ENCODE data around the gene ADAMTS5.

The ADAMTS5 gene

DNA sequence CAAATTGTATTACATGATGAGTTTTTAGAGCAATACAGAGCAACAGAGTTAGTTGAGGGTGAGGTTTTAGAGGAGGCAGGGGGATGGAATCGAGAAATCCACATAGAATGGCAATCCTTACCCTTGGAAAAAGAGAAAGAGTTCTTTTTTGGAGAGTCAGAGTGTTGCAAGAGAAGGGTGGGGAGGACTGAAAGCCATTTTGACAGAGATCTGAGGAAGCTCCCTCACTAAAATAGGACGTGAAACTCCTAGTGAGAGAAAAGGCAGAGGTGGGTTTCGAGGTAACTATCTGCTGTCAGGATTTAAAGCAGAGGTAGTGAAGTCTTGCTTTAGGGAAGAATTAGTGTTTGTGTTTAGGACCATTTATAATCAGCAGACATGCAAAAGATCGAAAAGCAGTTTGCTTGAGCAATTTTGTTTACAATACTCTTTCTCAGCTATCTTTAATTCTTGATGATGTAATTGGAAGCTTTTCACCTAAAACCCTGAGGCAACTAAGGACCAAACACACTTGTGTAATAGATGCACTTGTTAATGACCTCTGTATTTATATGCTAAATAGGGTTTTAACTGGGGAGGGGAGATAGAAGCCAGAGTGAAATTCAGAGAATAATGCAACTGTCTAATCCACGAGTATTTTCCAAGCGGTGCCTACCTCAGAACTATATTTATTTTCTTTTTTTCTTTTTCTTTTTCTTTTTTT is 20.0 kb downstream of the ADAMTS5 start:
- DNase-seq = no peak

GRCh38 chr21:26945916-26946675 is 20.8 kb downstream of the ADAMTS5 start:
- no peak for DNase-seq

GRCh38 chr21:26943921-26944320 is 23.0 kb downstream of the ADAMTS5 start:
- no peak for DNase-seq

DNA sequence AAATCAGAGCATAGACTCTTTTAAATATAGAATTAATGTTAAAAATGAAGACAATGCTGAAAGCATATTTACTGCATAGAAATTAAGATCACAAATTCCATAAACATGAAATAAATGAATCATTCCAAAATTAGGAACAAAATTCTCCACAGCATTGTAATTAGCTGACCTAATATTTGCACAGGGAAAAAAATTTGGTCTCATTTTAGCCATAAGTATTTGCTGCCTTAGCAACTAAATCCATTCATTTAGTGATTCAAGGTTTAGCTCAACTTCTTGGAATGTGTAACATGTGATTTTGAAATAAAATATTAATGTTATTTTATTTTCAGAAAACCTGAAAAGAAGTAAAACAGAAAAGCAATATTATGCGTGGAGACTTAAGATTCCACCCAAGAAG is 25.5 kb downstream of the ADAMTS5 start:
- DNase-seq = no peak

DNA sequence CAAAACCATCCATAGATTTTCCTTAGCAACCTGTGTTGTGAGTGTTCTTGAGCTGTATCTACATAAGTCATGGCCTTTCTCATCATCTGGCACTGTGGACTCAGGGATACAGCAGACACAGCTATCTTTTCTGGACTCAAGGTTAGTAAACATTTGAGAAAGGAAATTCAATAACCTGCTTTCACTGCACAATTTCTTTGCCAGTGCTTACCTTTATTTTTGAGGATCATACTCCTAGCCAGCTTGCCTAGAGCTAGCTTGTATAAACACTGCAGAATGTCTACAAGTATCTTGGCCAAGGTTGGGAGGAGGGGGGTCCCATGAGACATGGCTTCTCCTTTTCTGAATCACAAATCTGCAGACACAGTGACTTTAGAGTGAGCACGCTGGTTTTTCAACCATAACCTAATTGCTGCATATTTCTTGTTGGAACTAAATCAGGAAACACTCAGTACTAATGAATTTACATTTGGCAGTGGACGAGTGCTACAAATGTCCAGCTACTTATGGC is 27.2 kb downstream of the ADAMTS5 start:
- no peak for DNase-seq

GRCh38 chr21:26936641-26937040 is 30.2 kb downstream of the ADAMTS5 start:
- no peak for DNase-seq

GRCh38 chr21:26935977-26936376 is 30.9 kb downstream of the ADAMTS5 start:
- DNase-seq = no peak

- DNase-seq = no peak
Observed at GRCh38 chr21:26934383-26934782, 32.5 kb downstream of the ADAMTS5 start.

DNA sequence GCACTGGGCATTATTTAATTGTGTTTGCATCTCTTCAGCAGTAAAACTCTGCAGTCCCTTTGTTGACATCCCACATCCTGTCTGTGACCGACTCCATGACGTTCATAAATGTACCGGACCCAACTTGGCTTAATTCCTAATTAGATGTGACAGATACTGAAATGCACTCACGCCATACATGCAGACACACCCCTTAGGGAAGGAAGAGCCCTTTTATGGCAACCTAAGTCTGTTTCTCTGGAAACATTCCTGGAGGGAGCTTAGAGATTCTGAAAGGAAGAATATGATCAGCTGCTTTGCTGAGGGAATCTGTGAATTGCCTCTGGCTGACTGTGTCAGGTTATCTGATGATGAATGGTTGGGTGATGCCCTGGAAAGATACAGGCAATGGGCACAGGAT is 33.4 kb downstream of the ADAMTS5 start:
- no peak for DNase-seq

DNA sequence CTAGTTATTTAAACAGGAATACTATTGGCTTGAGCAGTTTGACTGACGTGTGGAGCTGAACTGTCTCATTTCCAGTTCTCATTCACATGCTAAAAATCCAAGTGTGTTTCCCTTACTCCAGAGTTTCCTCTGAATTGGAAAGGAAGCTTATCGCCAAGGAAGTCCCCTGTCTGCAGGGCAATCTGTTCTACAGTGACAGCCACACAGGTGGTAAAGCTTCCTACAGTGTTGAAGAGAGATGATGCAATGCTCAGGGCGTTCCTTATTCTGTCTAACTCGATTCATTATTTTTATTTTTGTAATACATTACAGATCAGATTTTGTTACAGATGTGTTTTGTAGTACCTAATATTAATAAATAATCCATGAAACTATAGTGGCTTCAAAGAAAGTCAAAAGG is 41.3 kb downstream of the ADAMTS5 start:
- no peak for DNase-seq

DNA sequence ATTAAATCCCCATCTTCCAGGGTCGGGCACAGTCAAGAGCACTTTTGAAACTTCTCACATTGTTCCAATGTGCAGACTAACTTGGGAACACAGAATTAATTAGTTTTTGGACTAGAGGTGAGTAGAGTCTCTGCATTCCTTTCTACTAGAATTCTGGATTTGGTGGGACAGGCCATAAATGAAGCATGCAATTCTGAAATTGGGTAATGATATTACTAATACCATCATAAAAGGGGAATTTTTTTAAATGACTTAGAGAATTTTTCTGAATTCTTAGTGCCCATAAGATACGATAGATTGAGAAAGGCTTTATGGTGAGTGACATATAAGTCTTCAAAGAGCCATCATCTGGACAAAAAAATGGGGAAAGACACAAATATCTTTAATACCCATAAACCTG is 41.8 kb downstream of the ADAMTS5 start:
- no peak for DNase-seq

- no peak for DNase-seq
Observed at GRCh38 chr21:26923986-26924385, 42.9 kb downstream of the ADAMTS5 start.

GRCh38 chr21:26920055-26920454 is 46.8 kb downstream of the ADAMTS5 start:
- no peak for DNase-seq

DNA sequence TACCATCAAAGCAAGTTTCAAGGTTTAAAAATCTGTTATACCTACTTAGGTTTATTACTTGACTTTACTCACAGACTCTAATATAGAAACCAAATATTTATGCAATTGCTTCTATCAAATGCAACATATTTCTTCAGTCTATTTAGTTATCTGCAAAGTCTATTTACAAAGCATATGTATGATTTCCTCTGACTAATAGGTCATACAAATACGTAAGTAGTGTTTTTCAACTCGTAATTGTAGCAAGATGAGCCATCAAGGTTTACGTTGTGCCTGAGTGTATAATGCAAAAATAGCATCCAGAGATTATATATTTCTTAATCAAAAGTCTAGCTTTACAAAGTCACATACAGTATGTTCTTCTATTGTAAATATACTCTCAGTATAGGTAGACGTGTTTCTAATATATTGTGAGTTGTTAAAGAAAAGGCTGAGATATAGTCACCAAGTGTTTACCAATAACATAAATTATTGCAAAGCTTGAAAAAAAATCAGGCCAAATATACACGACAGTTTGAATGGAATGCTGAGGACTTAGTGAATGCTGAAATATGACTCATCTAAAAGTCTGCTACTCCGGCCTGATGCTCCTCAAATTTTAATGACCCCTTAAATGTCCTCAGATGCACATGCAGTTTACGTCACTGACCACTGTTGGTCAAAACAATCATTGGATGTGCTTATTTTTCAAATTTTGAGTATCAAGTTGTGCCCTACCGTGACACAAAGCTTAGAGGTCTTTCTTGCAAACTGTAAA is 48.4 kb downstream of the ADAMTS5 start:
- DNase-seq = no peak

DNA sequence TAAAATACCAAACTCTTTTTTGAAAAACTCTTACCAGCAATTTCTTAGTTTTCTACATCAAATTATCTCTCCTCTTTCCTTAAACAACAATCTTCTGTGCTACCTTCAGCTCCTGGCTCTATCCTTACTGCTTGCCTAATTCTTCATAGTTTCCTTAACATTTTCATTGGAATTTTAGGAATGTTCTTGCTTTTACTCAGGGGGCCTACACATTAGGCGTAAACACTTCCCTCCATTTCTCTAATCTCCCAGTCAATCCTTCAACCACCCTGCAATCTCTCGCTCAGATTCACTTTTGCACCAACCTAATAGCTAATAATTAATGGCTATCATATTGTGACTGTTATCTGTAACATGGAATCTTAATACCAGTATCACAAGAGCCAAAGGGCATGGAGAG is 50.1 kb downstream of the ADAMTS5 start:
- DNase-seq = no peak

- no peak for DNase-seq
Observed at GRCh38 chr21:26914557-26914956, 52.3 kb downstream of the ADAMTS5 start.

GRCh38 chr21:26912466-26912865 is 54.4 kb downstream of the ADAMTS5 start:
- DNase-seq = no peak

DNA sequence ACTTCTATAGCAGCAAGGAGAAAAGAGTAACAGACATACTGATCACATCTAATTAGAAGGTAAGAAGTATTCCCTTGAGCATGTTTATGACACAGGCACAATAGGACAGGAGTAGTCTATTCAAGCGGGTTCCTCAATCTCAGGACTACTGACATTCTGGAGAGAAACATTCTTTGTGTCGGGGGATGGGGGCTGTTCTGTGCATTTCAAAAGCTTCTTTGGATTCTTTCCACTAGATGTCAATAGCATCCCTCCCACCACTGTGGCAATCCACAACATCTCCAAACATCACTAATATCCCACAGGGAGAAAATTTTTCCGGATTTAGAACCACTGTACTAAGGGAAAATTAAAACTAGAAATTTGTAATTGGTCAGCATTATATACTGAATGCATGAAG is 56.9 kb downstream of the ADAMTS5 start:
- no peak for DNase-seq

GRCh38 chr21:26900980-26901379 is 65.9 kb downstream of the ADAMTS5 start:
- no peak for DNase-seq

DNA sequence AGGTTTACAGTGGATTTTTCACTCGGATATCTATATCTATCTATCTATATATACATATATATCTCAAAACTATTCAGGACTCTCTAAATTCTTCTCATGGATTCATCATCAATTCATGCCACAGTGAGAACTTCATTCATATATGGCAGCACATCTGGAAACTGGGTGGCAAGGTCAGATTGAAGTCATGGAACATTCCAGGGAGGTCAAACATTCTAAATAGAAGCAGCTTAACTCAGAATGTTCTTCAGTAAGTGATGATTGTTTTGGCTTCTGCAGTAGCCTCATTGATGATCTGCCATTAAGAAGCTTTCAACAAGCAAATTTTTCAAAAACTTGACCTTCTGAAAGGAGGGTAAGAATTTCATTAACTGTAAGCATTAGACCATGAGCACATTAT is 74.7 kb downstream of the ADAMTS5 start:
- DNase-seq = no peak

GRCh38 chr21:26888931-26889330 is 78.0 kb downstream of the ADAMTS5 start:
- no peak for DNase-seq

GRCh38 chr21:26888256-26888655 is 78.6 kb downstream of the ADAMTS5 start:
- DNase-seq = no peak

DNA sequence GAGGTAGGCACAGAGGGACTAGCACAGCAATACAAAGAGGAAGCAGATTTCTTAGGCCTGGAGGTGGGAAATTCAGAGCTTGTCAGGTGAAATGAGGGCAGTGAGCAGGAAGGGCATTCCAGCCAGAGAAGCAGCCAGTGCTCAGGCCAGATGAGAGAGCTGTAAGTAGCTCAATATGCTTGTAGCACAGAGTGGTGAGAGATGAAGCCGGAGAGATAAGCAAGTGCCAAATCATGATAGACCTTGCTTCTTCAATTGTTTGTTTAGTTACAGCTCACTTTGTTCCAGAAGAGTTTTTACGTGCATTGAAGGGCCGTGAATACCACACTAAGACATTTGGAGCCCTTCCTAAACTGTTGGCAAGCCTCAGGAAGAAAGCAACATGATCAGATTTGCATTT is 79.6 kb downstream of the ADAMTS5 start:
- DNase-seq = no peak

DNA sequence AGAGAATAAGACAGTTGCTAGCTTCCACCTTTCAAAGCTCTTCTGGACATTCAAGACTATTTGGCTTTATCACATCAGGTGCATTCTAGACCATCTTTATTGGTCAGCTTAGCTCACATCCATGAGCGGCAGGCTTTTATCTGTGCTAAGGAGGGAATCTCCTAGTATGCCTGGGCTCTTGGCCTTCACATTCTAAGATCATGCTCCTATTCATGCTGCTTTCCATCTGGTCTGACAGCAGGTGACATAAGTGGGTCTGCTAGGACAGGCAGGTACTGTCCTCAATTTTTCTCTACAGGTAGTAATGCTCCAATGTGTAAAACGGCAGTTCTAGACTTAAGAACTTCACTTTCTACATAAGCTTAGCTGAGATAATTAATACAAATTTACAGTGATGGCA is 82.5 kb downstream of the ADAMTS5 start:
- no peak for DNase-seq

Data from stimulated activated CD4-positive, alpha-beta T cell treated with anti-CD3 and anti-CD28 coated beads, Interleukin-1b, Interleukin-23, amount 100 ng/mL, for 48 hours (primary cell).